ENCODE results near the gene DNMT3A. TPM values are rescaled to one million over a fixed set of nuclear protein-coding genes. Genes with fewer than 3 reads are reported as not detected.

DNMT3A gene
- total RNA-seq, 1 experiment from 2014 or later: 3.6 TPM

DNA sequence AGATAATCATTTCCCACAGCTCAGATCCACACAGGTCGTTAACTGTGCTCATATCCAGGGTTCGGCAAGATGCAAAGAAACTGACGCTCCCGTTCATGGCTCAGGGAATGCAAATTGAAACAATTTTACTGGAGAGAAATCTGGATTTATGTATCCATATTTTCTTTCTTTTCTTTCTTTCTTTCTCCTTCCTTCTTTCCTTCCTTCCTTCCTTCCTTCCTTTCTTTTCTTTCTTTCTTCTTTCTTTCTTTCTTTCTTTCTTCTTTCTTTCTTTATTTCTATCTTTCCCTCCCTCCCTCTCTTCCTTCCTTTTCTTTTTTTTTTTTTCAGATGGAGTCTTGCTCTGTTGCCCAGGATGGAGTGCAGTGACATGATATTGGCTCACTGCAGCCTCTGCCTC lies 153.3 kb downstream of the DNMT3A start:
- no peaks in the 10 kb centered on the region for H3K36me3 ChIP-seq
- DNase-seq (ENCODE audit: low read depth in 1 of 2, low spot score in 2 of 2): no peak
- H3K4me3 ChIP-seq: no peak overlapping the region
- H3K27me3 ChIP-seq (replicated peaks): no peaks in the 10 kb centered on the region
- H3K9me3 ChIP-seq (replicated peaks): no peaks in the 10 kb centered on the region
- no peaks in the 10 kb centered on the region for H3K4me1 ChIP-seq (replicated peaks)
- no peak overlapping the region for H3K27ac ChIP-seq

DNA sequence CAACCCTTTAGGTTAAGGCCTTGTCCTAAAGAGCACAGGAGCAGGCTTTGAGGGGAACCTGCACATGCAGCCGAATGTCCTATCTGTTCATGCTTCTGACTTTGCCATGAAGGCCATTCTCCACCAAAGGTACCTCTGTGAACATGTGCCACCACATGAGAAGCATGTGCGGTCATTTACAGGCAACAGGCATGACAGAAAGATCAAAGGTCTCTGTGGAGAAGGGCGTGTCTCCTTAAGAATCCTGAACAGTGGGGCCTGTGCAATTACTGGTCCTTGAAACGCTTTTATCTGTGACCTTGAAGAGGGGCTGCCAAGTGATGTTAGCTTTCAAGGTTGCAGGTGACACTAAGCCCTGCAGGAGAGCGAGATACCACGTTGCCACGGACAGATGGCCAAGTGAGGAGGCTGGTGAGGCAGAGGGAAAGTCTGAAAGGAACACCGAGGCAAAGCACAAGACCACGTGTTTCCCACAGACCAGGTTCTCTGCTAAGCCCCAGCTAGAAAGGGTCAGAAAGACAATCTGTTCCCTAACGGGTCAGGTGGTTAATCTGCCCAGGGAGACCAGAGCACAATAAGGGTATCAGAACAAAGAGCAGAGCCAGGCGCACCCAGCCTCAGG lies 153.9 kb downstream of the DNMT3A start:
- DNase-seq (ENCODE audit: low read depth in 1 of 2, low spot score in 2 of 2): no peak
- no peak overlapping the region for H3K27ac ChIP-seq
- H3K4me3 ChIP-seq: no peak overlapping the region
- no peaks in the 10 kb centered on the region for H3K4me1 ChIP-seq (replicated peaks)
- H3K27me3 ChIP-seq (replicated peaks): no peaks in the 10 kb centered on the region
- H3K9me3 ChIP-seq (replicated peaks): no peaks in the 10 kb centered on the region
- no peaks in the 10 kb centered on the region for H3K36me3 ChIP-seq

GRCh38 chr2:25184254-25184653 lies 157.5 kb downstream of the DNMT3A start:
- H3K27ac ChIP-seq: no peak overlapping the region
- no peaks in the 10 kb centered on the region for H3K4me1 ChIP-seq (replicated peaks)
- DNase-seq (ENCODE audit: low read depth in 1 of 2, low spot score in 2 of 2): no peak
- no peaks in the 10 kb centered on the region for H3K9me3 ChIP-seq (replicated peaks)
- H3K36me3 ChIP-seq: no peaks in the 10 kb centered on the region
- H3K4me3 ChIP-seq: no peak overlapping the region
- H3K27me3 ChIP-seq (replicated peaks): 0 out of 2 replicates have a peak, but pooled peaks cover 3% of the 10 kb centered on the region

DNA sequence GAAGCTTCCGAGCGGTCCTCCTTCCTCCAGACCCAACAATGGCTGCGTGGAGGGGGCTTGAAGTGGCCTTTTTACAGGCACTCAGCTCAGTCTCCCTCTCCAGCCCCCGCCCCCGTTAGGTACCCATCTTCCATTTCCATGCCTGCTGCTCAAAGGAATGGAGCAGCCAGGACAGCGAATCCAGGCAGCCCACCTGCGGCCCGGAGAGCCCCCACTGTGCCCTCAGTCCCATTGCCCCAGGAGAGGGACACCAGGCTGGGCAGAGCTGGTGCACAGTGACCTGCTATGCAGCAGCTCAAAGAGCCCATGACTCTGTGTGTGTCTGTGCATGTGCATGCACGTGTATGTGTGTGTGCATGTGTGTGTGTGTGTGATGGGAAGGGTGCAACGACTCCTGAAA lies 162.7 kb downstream of the DNMT3A start:
- no peak overlapping the region for H3K27ac ChIP-seq
- DNase-seq (ENCODE audit: low read depth in 1 of 2, low spot score in 2 of 2): no peak
- no peaks in the 10 kb centered on the region for H3K9me3 ChIP-seq (replicated peaks)
- H3K27me3 ChIP-seq (replicated peaks): peaks cover 11% of the 10 kb centered on the region
- no peaks in the 10 kb centered on the region for H3K4me1 ChIP-seq (replicated peaks)
- H3K36me3 ChIP-seq: no peaks in the 10 kb centered on the region
- H3K4me3 ChIP-seq: no peak overlapping the region

Other genes starting within 250 kb of the DNMT3A start
- not detected in 2 replicates for gene POMC, start 173.3 kb downstream of the DNMT3A start, total RNA-seq (2014; rRNA removed; shearing (Covaris generic))

Measured in SJSA1 (cell line).